Dedifferentiated amniotic fluid mesenchymal stem cell (primary cell): Measurements from ENCODE around the gene ALPP.
"Not testable (repeated sequence)": the region's sequence is repeated elsewhere in the genome, so short reads cannot be mapped to it uniquely, and the experiment has no call there.

ENCODE experiments used
- DNase-seq: peaks from one replicate; pipeline ENCODE4 v3.0.0-alpha.2; 2016; ENCODE audit errors: extremely low spot score

Gene ALPP

DNA sequence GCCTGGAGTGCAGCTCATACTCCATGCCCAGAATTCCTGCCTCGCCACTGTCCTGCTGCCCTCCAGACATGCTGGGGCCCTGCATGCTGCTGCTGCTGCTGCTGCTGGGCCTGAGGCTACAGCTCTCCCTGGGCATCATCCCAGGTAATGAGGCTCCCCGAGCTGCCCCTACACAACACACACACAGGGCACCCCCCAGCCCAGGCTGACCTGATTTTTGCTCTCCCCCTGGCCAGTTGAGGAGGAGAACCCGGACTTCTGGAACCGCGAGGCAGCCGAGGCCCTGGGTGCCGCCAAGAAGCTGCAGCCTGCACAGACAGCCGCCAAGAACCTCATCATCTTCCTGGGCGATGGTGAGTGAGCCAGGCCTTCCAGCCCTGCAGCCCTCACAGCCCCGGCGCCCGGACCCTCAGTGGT lies at the start of gene ALPP:
TSS of gene ALPP (plus strand) at position 17 of the 417 bp plus-strand sequence. CDS start at position 69, 52 bp downstream.
- not testable (repeated sequence) for DNase-seq

GRCh38 chr2:232329716-232330067 lies 48.9 kb upstream of the ALPP start:
- no peak for DNase-seq

GRCh38 chr2:232330068-232330999 lies 48.2 kb upstream of the ALPP start:
- DNase-seq: no peak

- DNase-seq: not testable (repeated sequence)
Measured at GRCh38 chr2:232331061-232331460, 47.5 kb upstream of the ALPP start.

DNA sequence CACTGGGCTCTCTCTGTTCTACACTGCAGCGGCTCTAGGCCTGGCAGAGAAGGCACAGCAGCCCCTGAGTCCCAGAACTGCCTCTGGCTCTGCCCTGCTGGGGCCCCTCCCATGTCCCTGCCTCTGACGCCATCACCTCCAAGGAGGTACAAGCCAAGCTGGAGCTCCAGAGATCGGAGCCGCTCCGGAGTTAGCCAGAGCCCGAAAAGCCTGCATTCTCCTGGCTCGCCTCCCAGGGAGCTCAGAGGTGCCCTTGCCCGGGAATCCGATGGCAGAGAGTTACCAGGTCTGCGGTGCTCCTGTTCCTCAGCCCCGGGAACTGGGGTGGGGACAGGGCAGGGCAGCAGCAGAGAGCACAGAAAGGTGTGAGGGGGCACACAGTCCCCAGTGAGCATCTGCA lies 46.9 kb upstream of the ALPP start:
- DNase-seq: not testable (repeated sequence)

DNA sequence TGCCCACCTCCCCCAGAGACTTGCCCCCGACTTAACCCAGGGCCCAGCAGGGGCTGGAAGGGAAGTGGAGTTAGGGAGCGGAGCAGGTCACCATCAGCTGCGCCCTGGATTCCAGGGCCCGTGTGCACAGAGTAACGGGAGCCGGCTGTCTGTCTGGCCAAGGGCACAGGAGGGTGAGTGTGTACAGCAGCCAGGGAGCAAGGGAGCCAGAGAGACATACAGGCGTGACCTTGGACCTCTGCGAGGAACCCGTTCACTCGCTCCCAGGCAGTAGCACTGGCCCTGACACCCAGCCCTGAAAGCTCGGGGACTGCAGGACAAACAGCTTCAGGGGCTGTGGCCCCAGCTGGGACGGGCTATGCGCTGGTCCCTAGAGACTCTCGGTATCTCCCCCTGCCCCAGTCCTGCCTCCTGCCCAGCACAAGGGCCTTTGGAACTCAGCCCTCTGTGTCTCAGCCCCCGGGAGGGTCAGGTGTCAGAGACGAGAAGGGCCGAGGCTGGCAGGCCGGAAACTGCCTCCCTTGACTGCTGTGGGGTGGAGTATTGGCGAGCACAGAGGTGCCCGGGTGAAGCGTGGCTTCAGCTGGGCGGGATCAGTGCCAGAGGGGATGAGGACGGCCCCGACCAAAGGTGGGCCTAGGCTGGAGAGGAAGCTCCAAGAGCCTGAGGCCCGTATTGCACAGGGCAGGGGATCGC lies 46.2 kb upstream of the ALPP start:
- not testable (repeated sequence) for DNase-seq

DNA sequence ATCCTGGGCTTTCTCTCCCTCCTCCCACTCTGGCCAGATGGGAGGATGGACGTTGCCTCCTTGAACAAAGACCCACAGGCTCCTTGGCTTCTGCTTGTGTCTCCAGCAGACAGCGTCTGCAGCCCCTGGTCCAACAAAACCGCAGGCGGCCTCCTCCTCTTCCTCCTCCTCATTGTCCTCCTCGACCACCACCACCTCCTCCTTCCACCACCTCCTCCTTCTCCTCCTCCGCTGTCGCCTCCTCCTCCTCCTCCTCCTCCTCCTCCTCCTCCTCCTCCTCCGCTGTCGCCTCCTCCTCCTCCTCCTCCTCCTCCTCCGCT lies 45.7 kb upstream of the ALPP start:
- no peak for DNase-seq

GRCh38 chr2:232333361-232334135 lies 45.0 kb upstream of the ALPP start:
- no peak for DNase-seq

- not testable (repeated sequence) for DNase-seq
Measured at GRCh38 chr2:232334136-232334884, 44.2 kb upstream of the ALPP start.

DNA sequence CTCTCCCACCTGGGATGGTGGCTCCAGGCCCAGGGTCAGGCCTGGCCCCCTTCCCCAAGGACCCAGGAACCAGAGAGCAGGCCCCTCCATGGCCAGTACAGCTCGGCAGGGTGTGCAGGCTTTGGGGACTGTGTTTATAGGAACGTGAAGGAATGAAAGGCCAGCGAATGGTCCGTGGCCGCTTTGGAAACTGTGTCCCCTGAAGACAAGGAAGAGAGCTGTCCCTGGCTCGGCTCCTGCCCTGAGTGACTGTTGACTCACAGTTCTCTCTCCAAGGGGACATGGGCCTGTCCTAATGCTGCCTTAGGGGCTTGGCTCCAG lies 43.7 kb upstream of the ALPP start:
- DNase-seq: not testable (repeated sequence)

DNA sequence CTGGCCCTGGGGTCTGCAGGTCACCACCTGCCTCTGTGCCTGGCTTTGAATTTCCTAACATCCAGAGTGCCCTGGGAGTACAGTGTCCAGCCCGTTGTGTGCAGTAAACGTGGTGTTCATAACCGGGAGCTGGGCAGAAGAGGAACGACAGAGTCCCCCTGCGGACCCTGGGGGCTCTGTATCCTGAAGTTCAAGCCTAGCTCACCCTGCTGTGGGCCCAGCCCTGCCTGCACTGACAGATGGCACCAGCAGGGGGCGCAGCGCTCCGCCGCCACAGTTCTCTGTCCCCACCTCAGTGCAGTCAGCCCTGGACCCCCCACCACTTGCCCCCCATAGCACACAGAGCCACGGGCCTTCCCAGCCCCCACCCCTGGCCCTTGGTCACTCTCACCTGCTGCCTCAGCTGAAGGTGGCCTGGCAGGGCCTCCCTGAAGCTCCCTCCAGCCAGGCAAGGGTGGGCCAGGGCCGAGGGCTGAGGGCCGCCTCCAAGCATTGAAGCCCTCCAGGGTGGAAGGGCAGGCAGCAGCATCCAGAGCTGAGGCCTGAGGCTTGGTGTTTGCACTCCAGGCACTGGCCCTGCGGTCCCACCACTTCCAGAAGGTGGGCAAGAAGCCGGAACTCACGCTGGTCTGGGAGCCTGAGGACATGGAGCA lies 43.2 kb upstream of the ALPP start:
- DNase-seq: not testable (repeated sequence)

GRCh38 chr2:232335859-232336215 lies 42.7 kb upstream of the ALPP start:
- no peak for DNase-seq

DNA sequence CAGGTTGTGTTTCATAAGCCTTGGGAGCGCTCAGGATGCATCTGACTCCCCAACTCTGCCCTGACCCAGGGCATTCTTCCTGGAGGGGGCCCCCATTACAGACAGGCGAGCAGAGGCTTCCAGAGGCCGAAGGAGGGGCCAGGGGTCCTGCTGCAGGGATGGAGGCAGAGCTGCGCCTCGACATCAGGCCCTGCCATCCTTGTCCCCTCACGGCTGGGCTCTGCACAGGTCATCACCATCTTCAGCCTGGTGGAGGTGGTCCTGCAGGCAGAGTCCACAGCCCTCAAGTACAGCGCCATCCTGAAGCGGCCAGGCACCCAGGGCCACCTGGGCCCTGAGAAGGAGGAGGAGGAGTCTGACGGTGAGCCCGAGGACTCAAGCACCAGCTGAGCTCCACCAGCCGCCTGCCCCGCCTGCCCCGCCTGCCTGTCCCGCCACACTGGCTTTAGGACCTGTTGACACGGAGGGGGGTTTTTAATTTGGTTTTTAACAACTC lies 42.3 kb upstream of the ALPP start:
- DNase-seq: no peak

- DNase-seq: no peak
Measured at GRCh38 chr2:232336981-232337720, 41.4 kb upstream of the ALPP start.

- DNase-seq: not testable (repeated sequence)
Measured at GRCh38 chr2:232338094-232338758, 40.3 kb upstream of the ALPP start.

DNA sequence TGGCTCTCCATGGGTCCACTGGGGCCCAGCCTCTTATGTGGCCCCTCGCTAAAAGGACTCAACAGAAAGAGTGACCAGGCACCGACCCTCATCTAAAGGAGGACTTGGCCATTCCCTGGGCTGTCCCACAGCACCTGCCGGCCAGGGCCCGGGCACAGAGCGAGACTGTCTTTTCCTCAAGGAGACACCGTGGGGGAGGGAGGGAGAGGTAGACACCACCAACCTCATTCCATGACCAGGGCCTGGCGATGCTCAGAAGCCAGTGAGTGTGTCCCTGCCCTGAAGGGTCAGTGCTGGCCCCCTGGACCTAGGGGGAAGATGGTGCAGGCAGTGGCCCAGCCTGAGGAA lies 39.8 kb upstream of the ALPP start:
- no peak for DNase-seq

DNA sequence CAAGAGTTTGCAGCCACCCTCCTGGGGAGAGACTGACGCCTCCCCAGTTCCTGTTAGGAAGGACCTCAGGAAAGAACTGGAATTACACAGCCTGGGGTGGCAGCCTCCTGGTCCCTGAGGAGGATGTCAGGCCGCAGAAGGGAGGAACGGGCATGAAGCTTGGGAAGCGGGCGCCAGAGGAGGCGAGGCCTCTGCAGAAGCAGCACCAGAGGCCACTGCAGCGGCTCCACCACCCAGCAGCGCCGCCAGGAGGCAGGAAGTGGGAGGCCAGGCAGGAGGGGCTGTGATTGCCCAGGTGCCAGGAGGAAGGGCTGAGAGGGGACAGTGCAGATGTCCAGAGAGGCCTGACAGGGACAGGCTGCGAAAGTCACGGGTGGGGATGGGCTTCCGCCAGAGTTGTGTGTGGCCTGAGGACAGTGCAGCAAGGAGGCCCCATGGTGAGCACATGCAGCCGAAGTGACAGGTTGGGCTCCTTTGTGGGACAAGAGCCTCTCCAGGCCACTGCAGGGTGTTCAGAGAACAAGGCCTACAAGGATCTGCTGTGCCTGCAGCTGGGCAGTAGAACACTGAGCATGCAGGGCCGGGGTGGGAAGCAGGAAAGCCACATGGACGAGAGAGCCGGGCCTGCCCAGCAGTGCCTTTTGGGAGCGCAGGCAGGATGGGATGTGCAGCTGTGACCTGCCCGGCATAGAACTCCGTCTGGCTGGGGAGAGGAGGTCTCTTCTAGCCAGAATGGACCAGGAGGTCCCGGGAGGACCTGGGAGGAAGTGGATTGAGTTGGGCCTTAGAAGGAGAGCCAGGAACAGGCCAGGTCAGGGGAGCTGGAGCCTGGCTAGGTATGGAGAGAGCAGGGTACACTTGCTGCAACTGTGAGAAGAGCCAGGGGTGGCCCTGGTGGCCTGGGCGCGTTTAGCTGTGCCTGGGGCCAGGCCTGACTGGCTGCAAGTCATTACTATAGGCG lies 39.1 kb upstream of the ALPP start:
- no peak for DNase-seq

DNA sequence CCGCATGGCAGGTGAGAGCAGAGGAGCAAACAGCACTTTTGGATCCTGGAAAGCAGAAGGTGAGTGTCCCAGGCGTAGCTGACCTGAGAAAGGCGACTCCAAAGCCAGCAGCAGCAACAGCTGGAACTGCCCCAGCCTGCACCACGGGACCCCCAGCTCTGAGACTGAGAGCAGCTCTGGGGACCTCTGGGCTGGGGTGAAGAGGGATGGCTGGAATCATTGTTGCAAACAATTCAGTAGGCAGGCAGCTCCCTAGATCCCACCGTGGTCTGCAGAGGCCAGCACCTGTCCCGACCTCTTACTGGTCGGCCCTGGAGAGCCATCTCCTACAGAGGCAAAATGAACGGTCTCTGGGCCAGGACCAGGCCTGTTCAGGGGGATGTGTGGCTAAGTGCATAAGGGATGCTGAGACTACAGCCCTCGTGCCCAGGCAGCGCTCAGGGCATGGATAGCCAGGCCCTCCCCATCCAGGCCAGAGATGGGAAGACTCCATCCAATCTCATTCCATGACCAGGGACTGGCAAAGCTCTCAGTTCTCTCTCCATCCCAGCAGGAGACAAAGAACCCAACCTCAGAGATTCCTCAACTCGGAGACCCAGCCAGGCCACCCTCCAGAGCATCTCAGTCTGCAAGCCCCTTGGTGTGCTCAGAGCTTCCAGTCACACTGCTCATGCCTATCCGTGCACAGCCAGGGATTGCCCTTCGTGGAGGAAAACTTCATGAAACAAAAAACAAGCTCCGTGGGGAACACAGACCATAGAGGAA lies 38.2 kb upstream of the ALPP start:
- DNase-seq: no peak
